ENCODE data around the gene ABCC9.

ABCC9 gene

DNA sequence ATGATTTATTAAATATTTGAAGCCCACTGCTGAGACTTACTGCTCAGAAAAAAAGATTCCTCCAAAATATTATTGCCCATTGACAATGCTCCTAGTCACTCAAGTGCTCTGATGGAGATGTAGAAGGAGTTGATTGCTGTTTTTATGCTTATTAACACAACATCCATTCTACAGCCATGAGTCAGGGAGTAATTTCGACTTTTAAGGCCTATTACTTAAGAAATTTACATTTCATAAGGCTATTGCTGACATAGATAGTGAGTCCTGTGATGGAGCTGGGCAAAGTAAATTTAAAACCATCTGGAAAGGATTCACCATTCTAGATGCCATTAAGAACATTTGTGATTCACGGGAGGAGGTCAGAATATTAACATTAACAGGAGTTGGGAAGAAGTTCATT, 171.9 kb downstream of the ABCC9 start:
- DNase-seq, result no peak

DNA sequence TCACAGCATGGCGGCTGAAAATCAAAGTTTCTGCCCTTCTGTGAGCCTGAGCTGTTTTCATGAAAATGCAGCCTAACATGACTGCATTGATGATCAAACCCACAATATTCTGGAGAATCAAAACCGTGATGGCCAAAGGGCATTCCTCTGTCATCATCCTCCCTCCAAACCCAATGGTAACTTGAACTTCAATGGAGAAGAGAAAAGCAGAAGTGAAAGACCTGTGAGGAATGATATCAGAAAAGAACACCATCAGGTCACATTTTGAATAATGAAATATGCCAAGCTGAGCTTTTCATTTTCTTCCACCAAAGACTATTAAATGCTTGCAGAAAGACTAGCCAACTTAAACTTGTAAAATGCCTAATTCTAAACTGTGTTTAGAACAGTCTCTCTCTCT, 174.8 kb downstream of the ABCC9 start:
- DNase-seq, result no peak

DNA sequence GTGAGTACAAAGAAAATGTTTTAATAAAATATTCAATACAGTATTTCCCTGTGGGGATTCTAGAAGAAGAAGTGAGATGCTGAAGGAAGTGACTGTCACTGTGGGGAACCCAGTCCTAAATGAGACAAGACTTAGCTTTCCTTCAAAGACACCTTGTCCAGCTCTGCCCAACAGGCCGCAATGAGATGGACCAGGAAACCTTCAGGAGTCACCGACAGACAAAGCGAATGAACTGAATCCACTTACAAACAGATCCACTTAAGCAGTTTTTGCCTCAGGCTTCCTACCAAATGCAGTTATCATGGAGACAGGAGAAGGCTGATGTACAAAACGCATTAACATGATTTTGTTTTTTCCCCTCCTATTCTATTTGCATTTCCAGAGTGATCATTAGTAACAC, 176.3 kb downstream of the ABCC9 start:
- no peak for DNase-seq

DNA sequence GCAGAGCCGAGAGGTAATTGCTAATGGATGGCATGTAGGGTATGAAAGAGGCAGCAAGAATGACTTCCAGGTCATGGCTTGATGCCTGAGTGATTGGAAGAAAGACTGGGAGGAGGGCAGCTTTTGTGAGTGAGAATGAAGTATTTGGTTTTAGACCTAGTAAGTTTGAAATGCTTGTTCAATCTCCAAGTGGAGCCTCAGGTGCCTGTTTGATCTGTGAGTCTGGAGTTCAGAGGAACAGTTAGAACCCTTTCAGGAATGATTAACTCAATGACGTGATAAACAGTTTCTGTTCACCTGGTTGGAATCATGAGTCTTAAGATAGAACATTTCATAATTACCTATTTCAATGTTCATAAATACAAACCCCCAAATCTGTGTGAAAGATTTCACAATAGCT, 177.2 kb downstream of the ABCC9 start:
- DNase-seq, result no peak

DNA sequence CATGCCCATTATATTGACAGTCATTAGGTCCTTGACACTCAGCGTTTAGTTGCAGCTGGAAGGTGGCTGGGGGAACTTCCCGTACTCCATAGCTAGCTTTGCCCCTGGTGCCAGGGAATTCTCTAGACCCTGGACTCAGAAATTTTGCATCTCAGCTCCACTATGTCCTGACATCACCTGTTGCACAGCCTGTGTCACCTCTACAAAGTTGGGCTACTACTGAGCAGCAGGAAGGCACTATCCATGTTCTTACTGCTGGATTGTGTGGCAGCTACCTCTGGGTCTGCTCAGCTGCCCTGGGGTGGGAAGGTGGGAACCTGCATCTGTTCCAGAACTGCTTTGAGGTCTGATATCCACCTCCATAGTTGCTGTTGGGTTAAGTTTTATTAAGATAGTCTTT, 177.7 kb downstream of the ABCC9 start:
- DNase-seq, result no peak

DNA sequence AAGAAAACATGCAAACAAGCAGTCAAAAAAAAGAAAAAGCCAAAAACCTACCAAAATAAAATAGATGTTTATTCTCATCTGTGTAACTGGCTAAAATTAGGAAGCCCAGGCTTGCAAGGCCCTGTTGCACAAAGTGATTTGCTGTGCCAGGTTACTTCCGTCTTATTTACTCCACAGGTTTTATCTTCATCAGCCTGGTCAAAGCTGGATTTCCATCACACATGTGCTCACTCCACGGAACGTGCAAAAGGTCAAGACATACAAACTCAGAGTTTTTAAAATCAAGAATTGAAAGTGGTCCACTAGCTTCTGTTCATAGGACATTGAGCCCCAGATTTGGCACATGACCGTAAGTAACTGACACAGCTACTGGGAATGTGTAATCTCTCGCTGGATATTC, 181.5 kb downstream of the ABCC9 start:
- DNase-seq, result no peak

DNA sequence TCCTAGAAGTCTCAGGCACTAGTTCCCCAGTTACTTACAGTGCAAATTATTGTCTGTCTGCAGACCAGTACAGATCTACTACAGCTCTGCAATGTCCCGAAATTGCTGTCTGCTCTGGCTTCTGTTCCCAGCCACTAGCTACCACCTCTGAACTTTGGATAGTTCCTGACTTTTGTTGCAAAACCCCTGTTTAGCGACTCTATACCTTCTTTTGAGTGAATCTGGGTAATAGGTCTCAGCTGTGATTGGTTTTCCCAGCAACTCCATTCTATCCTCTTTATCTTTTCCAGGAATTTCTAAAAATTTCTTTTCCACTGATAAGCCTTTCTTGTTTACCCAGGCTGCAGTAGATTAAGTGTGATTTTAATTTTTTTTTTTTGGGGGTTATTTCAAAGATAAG, 183.5 kb downstream of the ABCC9 start:
- DNase-seq, result no peak

DNA sequence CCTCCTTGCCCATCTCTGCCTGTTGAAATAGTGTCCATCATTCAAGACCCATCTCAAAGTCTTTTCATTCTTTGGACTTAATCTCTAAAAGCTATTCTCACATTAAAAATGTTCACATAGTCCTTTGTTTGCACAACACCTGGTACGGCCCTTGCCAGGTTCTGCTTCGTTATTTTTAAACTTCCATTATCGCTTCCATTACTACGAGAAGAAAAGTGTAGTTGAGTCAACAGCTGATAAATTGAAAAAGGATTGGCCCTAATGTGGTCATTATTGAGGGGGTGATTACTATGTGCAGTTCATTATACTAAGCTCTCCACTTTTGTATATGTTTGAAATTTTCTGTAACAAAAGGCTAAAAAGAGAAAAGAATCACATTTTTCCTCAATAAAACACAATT, 184.5 kb downstream of the ABCC9 start:
- no peak for DNase-seq

DNA sequence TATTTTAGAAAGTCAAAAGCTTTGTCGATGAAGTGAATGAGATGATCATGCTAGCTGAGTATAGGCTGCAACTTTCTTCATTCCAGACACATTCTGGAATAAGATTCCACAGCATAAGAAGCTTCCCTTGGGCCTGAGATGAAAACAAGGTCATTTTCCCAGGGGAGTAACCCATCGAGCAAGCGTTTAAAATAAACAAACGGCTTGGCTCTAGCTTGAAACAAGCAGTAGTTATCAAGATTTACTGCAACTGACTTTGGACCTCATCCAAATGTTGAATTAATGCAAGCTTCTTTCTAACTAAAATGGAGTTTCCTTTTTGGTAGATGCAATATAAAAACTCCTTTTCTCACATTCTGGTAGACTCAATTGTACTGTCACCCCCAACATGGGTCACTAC, 189.7 kb downstream of the ABCC9 start:
- no peak for DNase-seq
